SK-N-SH treated with all-trans-retinoic acid at 6 μM for 48 hours (cell line): ENCODE measurements around the gene PHYHIPL.

Source experiments
- ATAC-seq: fragments of 200-7000 bp; cut with Tn5 transposase; 3 replicates; pipeline ENCODE4 v1.9.1; 2020; ENCODE audit warnings: mild to moderate bottlenecking, moderate library complexity
- ARNTL ChIP-seq: fragments of 450-650 bp; formaldehyde crosslinking; IDR thresholded peaks from 2 replicates; pipeline ENCODE4 v1.5.0; 2020; ENCODE audit warnings: low read depth, mild to moderate bottlenecking, moderate library complexity, borderline replicate concordance
- BACH2 ChIP-seq: fragments of 250-450 bp; sonication (Bioruptor Pico); IDR thresholded peaks from 2 replicates; pipeline ENCODE4 v1.9.0; 2021; ENCODE audit warnings: mild to moderate bottlenecking, borderline replicate concordance
- CSDC2 ChIP-seq: fragments of 250-450 bp; sonication (Bioruptor Pico); IDR thresholded peaks from 2 replicates; pipeline ENCODE4 v1.5.0; 2020; ENCODE audit warnings: mild to moderate bottlenecking, moderate library complexity
- GLIS3 ChIP-seq: fragments of 250-450 bp; sonication (Bioruptor Pico); IDR thresholded peaks from 2 replicates; pipeline ENCODE4 v1.5.0; 2020; ENCODE audit warnings: mild to moderate bottlenecking, moderate library complexity
- ISL1 ChIP-seq: fragments of 250-450 bp; sonication (Bioruptor Pico); IDR thresholded peaks from 2 replicates; pipeline ENCODE4 v2.1.2; 2022; ENCODE audit warnings: mild to moderate bottlenecking, moderate library complexity
- OSR1 ChIP-seq: fragments of 250-450 bp; sonication (Bioruptor Pico); IDR thresholded peaks from 2 replicates; pipeline ENCODE4 v1.8.0; 2022; ENCODE audit warnings: moderate library complexity, mild to moderate bottlenecking, inconsistent platforms
- PPARA ChIP-seq: fragments of 250-450 bp; sonication (Bioruptor Pico); IDR thresholded peaks from 2 replicates; pipeline ENCODE4 v1.5.0; 2020; ENCODE audit warnings: mild to moderate bottlenecking, borderline replicate concordance
- RARB ChIP-seq: fragments of 250-450 bp; sonication (Bioruptor Pico); IDR thresholded peaks from 2 replicates; pipeline ENCODE4 v1.8.0; 2021; ENCODE audit warnings: mild to moderate bottlenecking, moderate library complexity
- SNAI2 ChIP-seq: fragments of 250-450 bp; sonication (Bioruptor Pico); IDR thresholded peaks from 2 replicates; pipeline ENCODE4 v1.5.0; 2020; ENCODE audit warnings: mild to moderate bottlenecking, moderate library complexity
- TCF4 ChIP-seq: fragments of 250-450 bp; sonication (Bioruptor Pico); IDR thresholded peaks from 2 replicates; pipeline ENCODE4 v1.8.0; 2021; ENCODE audit warnings: mild to moderate bottlenecking, moderate library complexity, borderline replicate concordance
- TOX ChIP-seq: fragments of 250-450 bp; sonication (Bioruptor Pico); IDR thresholded peaks from 2 replicates; pipeline ENCODE4 v1.8.0; 2021; ENCODE audit warnings: mild to moderate bottlenecking, moderate library complexity, borderline replicate concordance
- ZFP3 ChIP-seq: fragments of 250-450 bp; sonication (Bioruptor Pico); IDR thresholded peaks from 2 replicates; pipeline ENCODE4 v1.5.0; 2020; ENCODE audit warnings: mild to moderate bottlenecking, moderate library complexity
- ZFP30 ChIP-seq: fragments of 450-650 bp; formaldehyde crosslinking; IDR thresholded peaks from 2 replicates; pipeline ENCODE4 v1.5.0; 2022; ENCODE audit warnings: mild to moderate bottlenecking, moderate library complexity
- ZNF565 ChIP-seq: fragments of 450-650 bp; formaldehyde crosslinking; conservative IDR thresholded peaks from 2 replicates; pipeline ENCODE4 v1.5.0; 2020; ENCODE audit warnings: low read depth, mild to moderate bottlenecking, moderate library complexity
- ZNF70 ChIP-seq: fragments of 450-650 bp; formaldehyde crosslinking; IDR thresholded peaks from 2 replicates; pipeline ENCODE4 v1.5.0; 2020; ENCODE audit warnings: mild to moderate bottlenecking, moderate library complexity
- ZNF8 ChIP-seq: fragments of 450-650 bp; formaldehyde crosslinking; IDR thresholded peaks from 2 replicates; pipeline ENCODE4 v1.5.0; 2020; ENCODE audit warnings: mild to moderate bottlenecking, moderate library complexity
- TF ChIP-seq, protein P1 (sequence below): fragments of 250-450 bp; sonication (Bioruptor Pico); IDR thresholded peaks from 2 replicates; pipeline ENCODE4 v1.8.0; 2021; ENCODE audit warnings: low read depth, mild to moderate bottlenecking, moderate library complexity, borderline replicate concordance
- TF ChIP-seq, protein P2 (sequence below): fragments of 250-450 bp; sonication (Bioruptor Pico); IDR thresholded peaks from 2 replicates; pipeline ENCODE4 v1.5.0; 2020; ENCODE audit warnings: mild to moderate bottlenecking, moderate library complexity
- TF ChIP-seq, protein P3 (sequence below): fragments of 250-450 bp; sonication (Bioruptor Pico); IDR thresholded peaks from 2 replicates; pipeline ENCODE4 v1.5.1; 2021; ENCODE audit warnings: mild to moderate bottlenecking, moderate library complexity
- TF ChIP-seq, protein P4 (sequence below): fragments of 250-450 bp; sonication (Bioruptor Pico); IDR thresholded peaks from 2 replicates; pipeline ENCODE4 v1.5.1; 2020; ENCODE audit warnings: low read depth, mild to moderate bottlenecking, moderate library complexity
- TF ChIP-seq, protein P5 (sequence below): fragments of 250-450 bp; sonication (Bioruptor Pico); IDR thresholded peaks from 2 replicates; pipeline ENCODE4 v1.8.0; 2020; ENCODE audit warnings: mild to moderate bottlenecking, moderate library complexity, borderline replicate concordance

The PHYHIPL gene

DNA sequence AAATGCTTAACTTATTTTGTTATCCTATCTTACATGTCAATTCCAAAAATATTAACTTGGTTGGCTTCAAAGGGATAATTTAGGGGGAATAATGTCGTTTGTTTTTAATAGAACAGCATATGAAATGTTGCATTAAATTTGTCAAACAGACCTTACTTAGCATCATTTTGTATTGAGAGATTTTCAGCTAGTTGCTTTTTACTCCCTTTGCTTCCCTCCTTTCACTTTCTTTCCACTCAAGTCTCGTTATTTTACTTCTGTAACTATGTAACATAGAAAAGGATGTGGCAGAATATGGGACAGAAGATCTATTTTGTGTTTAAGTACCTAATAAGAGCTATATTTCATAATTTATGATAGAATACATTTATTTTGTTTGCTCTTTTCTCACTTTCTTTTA lies 2.6 kb downstream of the PHYHIPL start:
- ATAC-seq, result no peak
- no peak for TF ChIP-seq SNAI2 (CRISPR knock-in tag)
- no peak for TF ChIP-seq TCF4 (CRISPR knock-in tag)
- no peak for TF ChIP-seq GLIS3 (CRISPR knock-in tag)
- TF ChIP-seq ZFP30, result no peak
- TF ChIP-seq ZNF565 (CRISPR knock-in tag), result no peak

DNA sequence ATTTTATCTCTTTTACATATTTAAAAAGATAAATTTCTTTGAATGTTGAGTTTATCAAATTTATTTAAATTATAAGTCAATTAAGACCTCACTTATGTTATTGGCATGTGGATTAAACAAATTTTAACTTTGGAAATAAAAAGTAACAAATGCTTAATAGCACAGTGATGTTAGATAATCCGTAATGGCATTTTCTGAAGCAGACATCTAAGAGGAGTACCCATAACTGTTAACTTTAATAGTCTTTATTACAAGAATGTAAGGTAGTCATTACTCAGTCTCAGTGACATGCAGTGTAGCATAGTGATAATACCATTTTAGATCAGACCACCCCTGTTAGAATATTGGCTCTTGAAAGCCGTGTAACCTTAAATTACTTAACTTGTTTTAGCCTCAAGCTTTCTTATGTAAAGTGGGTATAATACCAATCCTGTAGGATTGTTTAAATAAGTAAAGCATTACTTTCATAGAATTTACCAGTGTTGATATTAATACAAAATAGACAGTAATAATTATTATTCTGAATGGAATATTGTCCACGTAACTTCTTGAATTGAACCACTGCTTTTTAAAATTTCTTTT lies 4.3 kb downstream of the PHYHIPL start:
- no peak for TF ChIP-seq ZNF70 (CRISPR knock-in tag)
- TF ChIP-seq PPARA (CRISPR knock-in tag), result no peak
- TF ChIP-seq ZFP3 (CRISPR knock-in tag), result no peak
- TF ChIP-seq ARNTL (CRISPR knock-in tag), result no peak
- TF ChIP-seq ZNF565 (CRISPR knock-in tag), result no peak
- TF ChIP-seq BACH2, result no peak
- no peak for TF ChIP-seq TOX (CRISPR knock-in tag)
- no peak for TF ChIP-seq SNAI2 (CRISPR knock-in tag)
- TF ChIP-seq TCF4 (CRISPR knock-in tag), result no peak
- no peak for TF ChIP-seq OSR1 (CRISPR knock-in tag)
- TF ChIP-seq, protein P1, sequence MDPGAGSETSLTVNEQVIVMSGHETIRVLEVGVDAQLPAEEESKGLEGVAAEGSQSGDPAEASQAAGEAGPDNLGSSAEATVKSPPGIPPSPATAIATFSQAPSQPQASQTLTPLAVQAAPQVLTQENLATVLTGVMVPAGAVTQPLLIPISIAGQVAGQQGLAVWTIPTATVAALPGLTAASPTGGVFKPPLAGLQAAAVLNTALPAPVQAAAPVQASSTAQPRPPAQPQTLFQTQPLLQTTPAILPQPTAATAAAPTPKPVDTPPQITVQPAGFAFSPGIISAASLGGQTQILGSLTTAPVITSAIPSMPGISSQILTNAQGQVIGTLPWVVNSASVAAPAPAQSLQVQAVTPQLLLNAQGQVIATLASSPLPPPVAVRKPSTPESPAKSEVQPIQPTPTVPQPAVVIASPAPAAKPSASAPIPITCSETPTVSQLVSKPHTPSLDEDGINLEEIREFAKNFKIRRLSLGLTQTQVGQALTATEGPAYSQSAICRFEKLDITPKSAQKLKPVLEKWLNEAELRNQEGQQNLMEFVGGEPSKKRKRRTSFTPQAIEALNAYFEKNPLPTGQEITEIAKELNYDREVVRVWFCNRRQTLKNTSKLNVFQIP (CRISPR knock-in tag), result no peak
- TF ChIP-seq ZNF8 (CRISPR knock-in tag), result no peak
- TF ChIP-seq, protein P2, sequence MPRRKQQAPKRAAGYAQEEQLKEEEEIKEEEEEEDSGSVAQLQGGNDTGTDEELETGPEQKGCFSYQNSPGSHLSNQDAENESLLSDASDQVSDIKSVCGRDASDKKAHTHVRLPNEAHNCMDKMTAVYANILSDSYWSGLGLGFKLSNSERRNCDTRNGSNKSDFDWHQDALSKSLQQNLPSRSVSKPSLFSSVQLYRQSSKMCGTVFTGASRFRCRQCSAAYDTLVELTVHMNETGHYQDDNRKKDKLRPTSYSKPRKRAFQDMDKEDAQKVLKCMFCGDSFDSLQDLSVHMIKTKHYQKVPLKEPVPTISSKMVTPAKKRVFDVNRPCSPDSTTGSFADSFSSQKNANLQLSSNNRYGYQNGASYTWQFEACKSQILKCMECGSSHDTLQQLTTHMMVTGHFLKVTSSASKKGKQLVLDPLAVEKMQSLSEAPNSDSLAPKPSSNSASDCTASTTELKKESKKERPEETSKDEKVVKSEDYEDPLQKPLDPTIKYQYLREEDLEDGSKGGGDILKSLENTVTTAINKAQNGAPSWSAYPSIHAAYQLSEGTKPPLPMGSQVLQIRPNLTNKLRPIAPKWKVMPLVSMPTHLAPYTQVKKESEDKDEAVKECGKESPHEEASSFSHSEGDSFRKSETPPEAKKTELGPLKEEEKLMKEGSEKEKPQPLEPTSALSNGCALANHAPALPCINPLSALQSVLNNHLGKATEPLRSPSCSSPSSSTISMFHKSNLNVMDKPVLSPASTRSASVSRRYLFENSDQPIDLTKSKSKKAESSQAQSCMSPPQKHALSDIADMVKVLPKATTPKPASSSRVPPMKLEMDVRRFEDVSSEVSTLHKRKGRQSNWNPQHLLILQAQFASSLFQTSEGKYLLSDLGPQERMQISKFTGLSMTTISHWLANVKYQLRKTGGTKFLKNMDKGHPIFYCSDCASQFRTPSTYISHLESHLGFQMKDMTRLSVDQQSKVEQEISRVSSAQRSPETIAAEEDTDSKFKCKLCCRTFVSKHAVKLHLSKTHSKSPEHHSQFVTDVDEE (CRISPR knock-in tag), result no peak
- TF ChIP-seq CSDC2 (CRISPR knock-in tag), result no peak
- TF ChIP-seq ISL1 (CRISPR knock-in tag), result no peak; the same call in 1 of the 2 replicates
- no peak for TF ChIP-seq ZFP30
- TF ChIP-seq, protein P3, sequence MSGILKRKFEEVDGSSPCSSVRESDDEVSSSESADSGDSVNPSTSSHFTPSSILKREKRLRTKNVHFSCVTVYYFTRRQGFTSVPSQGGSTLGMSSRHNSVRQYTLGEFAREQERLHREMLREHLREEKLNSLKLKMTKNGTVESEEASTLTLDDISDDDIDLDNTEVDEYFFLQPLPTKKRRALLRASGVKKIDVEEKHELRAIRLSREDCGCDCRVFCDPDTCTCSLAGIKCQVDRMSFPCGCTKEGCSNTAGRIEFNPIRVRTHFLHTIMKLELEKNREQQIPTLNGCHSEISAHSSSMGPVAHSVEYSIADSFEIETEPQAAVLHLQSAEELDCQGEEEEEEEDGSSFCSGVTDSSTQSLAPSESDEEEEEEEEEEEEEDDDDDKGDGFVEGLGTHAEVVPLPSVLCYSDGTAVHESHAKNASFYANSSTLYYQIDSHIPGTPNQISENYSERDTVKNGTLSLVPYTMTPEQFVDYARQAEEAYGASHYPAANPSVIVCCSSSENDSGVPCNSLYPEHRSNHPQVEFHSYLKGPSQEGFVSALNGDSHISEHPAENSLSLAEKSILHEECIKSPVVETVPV (CRISPR knock-in tag), result no peak
- no peak for TF ChIP-seq RARB (CRISPR knock-in tag)
- TF ChIP-seq, protein P4, sequence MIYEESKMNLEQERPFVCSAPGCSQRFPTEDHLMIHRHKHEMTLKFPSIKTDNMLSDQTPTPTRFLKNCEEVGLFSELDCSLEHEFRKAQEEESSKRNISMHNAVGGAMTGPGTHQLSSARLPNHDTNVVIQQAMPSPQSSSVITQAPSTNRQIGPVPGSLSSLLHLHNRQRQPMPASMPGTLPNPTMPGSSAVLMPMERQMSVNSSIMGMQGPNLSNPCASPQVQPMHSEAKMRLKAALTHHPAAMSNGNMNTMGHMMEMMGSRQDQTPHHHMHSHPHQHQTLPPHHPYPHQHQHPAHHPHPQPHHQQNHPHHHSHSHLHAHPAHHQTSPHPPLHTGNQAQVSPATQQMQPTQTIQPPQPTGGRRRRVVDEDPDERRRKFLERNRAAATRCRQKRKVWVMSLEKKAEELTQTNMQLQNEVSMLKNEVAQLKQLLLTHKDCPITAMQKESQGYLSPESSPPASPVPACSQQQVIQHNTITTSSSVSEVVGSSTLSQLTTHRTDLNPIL (CRISPR knock-in tag), result no peak
- ATAC-seq, result no peak

DNA sequence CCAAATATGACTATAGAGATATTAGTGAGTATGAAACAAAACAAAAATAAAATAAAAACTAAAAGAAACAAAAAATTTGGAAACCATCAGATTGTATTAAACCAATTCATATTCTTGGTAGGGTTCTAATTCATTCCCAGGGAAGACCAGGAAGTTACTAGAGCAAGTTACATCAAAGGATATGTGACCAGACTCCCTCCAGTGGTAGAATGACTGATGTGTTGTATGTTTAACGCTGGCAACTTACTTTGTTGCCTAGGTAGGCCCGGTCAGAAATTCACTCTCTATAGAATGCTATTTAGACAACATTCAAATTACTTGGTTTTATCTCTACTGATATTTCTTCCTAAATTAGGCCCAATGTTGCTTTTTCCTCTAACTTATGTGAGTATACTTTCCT lies 5.2 kb downstream of the PHYHIPL start:
- ATAC-seq, result peak; percentile 84
- TF ChIP-seq ZNF565 (CRISPR knock-in tag) (no peak), SNAI2 (CRISPR knock-in tag) (no peak), ZNF70 (CRISPR knock-in tag) (no peak), OSR1 (CRISPR knock-in tag) (no peak), ZFP30 (no peak), CSDC2 (CRISPR knock-in tag) (no peak), ZNF8 (CRISPR knock-in tag) (no peak), PPARA (CRISPR knock-in tag) (no peak)
- TF ChIP-seq, protein P5, sequence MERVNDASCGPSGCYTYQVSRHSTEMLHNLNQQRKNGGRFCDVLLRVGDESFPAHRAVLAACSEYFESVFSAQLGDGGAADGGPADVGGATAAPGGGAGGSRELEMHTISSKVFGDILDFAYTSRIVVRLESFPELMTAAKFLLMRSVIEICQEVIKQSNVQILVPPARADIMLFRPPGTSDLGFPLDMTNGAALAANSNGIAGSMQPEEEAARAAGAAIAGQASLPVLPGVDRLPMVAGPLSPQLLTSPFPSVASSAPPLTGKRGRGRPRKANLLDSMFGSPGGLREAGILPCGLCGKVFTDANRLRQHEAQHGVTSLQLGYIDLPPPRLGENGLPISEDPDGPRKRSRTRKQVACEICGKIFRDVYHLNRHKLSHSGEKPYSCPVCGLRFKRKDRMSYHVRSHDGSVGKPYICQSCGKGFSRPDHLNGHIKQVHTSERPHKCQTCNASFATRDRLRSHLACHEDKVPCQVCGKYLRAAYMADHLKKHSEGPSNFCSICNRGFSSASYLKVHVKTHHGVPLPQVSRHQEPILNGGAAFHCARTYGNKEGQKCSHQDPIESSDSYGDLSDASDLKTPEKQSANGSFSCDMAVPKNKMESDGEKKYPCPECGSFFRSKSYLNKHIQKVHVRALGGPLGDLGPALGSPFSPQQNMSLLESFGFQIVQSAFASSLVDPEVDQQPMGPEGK (CRISPR knock-in tag), result no peak
- TF ChIP-seq, protein P4 (CRISPR knock-in tag), result no peak
- TF ChIP-seq, protein P3 (CRISPR knock-in tag), result no peak
- TF ChIP-seq, protein P1 (CRISPR knock-in tag), result no peak
